NB4 (cell line): ENCODE measurements around the gene RPL27A.
A peak's percentile ranks its signal among the peaks of the same experiment; 100 is the strongest.

Source experiments
- DNase-seq: peaks from one replicate; pipeline ENCODE4 v3.0.0; 2010; ENCODE audit warnings: low read depth
- H3K4me3 ChIP-seq: one replicate; pipeline ENCODE4 v1.5.1; 2011; ENCODE audit warnings: mild to moderate bottlenecking, low read depth, low read length, moderate library complexity
- CTCF ChIP-seq: IDR thresholded peaks from one replicate; pipeline ENCODE4 v1.5.1; 2012; ENCODE audit warnings: low read depth, low read length
- MAX ChIP-seq: IDR thresholded peaks from 2 replicates; pipeline ENCODE4 v1.6.1; 2011; ENCODE audit warnings: low read depth, low read length
- MYC ChIP-seq: IDR thresholded peaks from 2 replicates; pipeline ENCODE4 v1.6.1; 2011; ENCODE audit warnings: low read depth, low read length
- POLR2A ChIP-seq: IDR thresholded peaks from 2 replicates; pipeline ENCODE4 v1.6.1; 2011; ENCODE audit warnings: mild to moderate bottlenecking; ENCODE audit not compliant: insufficient read length; ENCODE audit errors: extremely low read depth

RPL27A gene

GRCh38 chr11:8698917-8699441, 16.4 kb downstream of the RPL27A start:
- no peak overlapping the region for H3K4me3 ChIP-seq
- TF ChIP-seq CTCF (no peak), MYC (no peak), MAX (no peak), POLR2A (no peak)

GRCh38 chr11:8699903-8700302, 17.3 kb downstream of the RPL27A start:
- DNase-seq: peak; percentile 57
- no peak overlapping the region for H3K4me3 ChIP-seq
- TF ChIP-seq MYC (0 out of 2 replicates have a peak, but pooled peaks have one; percentile 9), MAX (no peak), CTCF (no peak), POLR2A (no peak)

More at GRCh38 chr11:8698917-8699441, 16.4 kb downstream of the RPL27A start:
- DNase-seq: no peak

- TF ChIP-seq CTCF (no peak), MAX (no peak), POLR2A (no peak), MYC (no peak)
- DNase-seq: no peak
- H3K4me3 ChIP-seq: no peak overlapping the region
Measured at GRCh38 chr11:8701891-8702597, 19.5 kb downstream of the RPL27A start.

- no peak for TF ChIP-seq CTCF
- TF ChIP-seq MYC: no peak
- TF ChIP-seq MAX: no peak
- no peak for TF ChIP-seq POLR2A
- no peak for DNase-seq
- no peak overlapping the region for H3K4me3 ChIP-seq
Measured at GRCh38 chr11:8702598-8702915, 20.0 kb downstream of the RPL27A start.

GRCh38 chr11:8704136-8704535, 21.5 kb downstream of the RPL27A start:
- no peak for DNase-seq
- TF ChIP-seq MAX (no peak), POLR2A (no peak), MYC (no peak), CTCF (no peak)
- H3K4me3 ChIP-seq: no peak overlapping the region
